COLO829 (cell line): ENCODE measurements around the gene SPDYE17.
"Not testable (repeated sequence)": the region's sequence is repeated elsewhere in the genome, so short reads cannot be mapped to it uniquely, and the experiment has no call there.

ENCODE experiments used
- DNase-seq: peaks from one replicate; pipeline ENCODE4 v3.0.0; 2012; ENCODE audit warnings: low spot score

The SPDYE17 gene

DNA sequence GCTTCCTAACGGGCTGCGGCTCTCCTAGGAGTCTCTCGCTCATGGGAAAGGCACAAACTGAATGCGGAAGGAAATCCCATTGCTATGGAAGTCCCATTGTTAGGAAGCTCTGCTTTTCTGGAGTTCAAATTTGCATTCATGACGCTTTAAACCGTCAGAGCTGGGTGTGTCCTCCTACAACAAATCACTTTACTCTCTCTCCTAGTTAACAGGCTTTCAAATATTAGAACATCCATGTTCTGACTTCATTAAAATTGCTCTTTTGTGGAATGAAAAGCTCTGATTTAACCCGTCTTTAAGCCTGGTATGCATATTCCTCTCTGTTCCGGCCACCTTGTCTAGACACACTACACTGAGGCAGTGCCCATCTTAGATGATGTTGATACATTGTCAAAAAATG, at the start of gene SPDYE17:
Gene SPDYE17, minus strand, starts transcription at position 101 of the 400 bp plus-strand sequence. CDS start 1,791 bp downstream, outside the sequence.
- DNase-seq: not testable (repeated sequence)

DNA sequence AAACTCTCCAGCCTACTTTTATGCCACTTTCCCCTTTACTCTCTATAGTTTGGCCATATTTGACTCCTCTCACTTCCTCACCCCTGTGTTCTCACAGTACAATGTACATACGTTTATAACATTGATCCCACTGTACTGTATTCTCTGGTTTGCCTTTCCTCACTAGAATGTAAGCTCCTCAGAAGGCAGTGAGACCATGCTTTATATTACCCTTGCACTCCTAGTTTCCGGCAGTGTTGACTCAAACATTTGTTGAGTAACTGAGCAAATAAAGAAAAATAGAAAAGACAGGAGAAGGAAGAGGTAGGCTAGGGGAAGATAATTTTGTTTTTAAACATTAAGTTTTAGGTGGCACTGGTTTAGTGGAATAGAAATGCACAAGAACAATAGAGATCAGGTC, 48.1 kb upstream of the SPDYE17 start:
- DNase-seq: not testable (repeated sequence)

DNA sequence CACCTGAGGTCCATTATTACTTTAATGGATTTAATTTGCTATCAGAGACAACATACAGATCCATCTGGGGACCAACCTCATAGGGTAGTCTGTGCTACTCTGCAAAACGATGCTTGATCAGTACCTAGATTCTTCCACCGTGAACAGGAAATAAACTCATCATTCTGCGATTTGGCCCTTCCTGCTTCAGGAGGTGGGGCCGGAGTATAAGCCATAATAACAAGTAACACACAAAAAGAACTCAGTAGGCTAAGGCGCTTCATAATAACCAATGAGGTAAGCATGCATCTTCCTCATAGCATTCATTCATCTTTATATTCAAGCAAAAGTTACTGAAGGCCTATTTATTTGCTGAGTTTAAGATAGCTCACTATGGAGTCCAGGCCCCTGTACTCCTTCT, 47.5 kb upstream of the SPDYE17 start:
- not testable (repeated sequence) for DNase-seq

DNA sequence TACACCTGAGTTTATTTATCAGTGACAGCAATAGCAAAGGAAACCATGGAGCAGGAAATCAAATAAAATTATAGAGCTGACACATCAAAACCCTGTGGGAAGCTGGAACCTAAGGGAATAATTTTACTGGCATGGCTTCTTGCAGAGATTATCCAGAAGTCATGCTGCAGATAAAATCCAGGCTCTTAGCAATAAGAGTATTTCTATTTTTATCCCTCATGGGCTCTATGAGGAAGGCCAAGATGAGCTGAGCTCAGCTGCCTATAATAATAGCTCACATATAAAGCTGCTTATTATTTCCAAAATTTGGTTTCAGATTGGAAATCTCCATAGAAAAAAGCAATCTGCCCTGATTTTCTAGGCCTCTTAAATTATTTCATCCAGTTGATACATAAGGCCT, 47.0 kb upstream of the SPDYE17 start:
- DNase-seq: not testable (repeated sequence)

- not testable (repeated sequence) for DNase-seq
These were observed 44.9 kb upstream of the SPDYE17 start for GRCh38 chr7:77077060-77077459.

DNA sequence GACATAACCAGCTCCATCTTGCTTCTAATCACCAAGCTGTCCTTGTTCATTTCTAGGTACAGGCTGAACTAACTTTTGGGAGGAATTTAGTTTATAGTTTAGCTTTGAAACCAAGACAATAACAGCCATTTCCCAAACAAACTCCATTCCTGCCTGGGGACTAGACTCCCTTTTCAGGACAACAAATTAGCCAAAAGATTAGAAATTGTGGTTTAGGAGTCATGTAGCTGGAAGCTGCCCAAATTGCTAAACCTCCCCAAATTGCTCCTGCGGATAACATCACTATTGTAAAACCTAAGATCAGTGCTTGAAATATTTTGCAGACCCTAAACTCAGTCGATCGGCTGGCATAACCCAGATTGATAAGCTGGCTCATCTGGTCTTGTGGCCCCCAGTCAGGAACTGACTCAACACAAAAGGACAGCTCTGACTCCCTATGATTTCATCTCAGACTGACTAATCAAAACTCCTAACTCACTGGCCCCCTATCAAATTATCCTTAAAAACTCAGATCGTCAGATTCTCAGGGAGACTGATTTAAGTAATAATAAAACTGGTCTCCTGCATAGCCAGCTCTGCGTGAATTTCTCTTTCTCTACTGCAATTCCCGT, 42.7 kb upstream of the SPDYE17 start:
- DNase-seq: not testable (repeated sequence)

DNA sequence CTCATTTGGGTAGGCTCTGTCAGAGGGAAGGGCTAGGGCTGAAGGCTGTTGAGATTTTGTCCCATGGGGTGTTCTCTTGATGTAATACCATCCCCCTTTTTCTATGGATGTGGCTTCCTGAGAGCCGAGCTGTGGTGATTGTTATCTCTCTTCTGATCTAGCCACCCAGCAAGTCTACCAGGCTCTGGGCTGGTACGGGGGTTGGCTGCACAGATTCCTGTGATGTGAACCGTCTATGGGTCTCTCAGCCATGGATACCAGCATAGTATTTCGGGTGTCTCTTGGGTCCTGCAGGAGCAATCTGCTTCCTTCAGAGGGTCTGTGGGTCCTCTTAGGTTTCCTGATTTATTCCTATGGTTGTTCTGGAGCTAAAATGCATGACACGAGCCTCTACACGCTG, 38.9 kb upstream of the SPDYE17 start:
- DNase-seq: not testable (repeated sequence)

DNA sequence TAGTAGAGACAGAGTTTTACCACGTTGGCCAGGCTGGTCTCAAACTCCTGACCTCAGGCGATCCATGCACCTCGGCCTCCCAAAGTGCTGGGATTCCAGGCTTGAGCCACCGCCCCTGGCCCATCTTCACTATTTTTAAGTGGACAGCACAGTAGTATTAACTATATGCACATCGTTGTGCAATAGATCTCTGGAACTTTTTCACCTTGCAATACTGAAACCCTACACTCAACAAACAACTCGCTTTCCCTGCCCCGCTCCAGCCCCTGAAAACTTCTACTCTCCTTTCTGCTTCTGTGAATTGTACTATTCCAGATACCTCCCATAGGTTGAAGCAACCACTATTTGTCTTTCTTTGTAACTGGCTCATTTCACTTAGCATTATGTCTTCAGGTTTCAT, 33.7 kb upstream of the SPDYE17 start:
- not testable (repeated sequence) for DNase-seq

DNA sequence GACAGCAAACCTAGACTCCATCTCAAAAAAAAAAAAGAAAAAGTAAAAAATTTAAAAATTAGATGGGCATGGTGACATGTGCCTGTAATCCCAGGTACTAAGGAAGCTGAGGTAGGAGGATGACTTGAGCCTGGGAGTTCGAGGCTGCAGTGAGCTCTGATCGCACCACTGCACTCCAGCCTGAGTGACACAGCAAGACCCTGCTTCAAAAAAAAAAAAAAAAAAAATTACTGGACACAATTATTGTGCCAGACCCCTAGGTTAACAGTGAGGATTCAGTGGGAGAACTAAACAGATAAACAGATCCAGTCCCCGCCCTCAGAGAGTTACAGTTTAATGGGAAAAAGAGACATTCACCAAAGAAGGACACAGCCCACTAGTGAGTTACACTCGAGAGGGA, 31.6 kb upstream of the SPDYE17 start:
- not testable (repeated sequence) for DNase-seq

GRCh38 chr7:77062557-77062956, 30.4 kb upstream of the SPDYE17 start, which contains the start of gene SPDYE18:
SPDYE18 (minus strand) TSS chr7:77062558; CDS start chr7:77060512, 2,046 bp downstream.
- not testable (repeated sequence) for DNase-seq

- not testable (repeated sequence) for DNase-seq
These were observed 5.8 kb downstream of the SPDYE17 start for GRCh38 chr7:77026349-77026748.

GRCh38 chr7:77010074-77010680, 22.0 kb downstream of the SPDYE17 start:
- not testable (repeated sequence) for DNase-seq

- not testable (repeated sequence) for DNase-seq
These were observed 24.2 kb downstream of the SPDYE17 start for GRCh38 chr7:77008000-77008399.

GRCh38 chr7:77006127-77007110, 25.7 kb downstream of the SPDYE17 start:
- DNase-seq: not testable (repeated sequence)

- DNase-seq: not testable (repeated sequence)
These were observed 26.6 kb downstream of the SPDYE17 start for GRCh38 chr7:77005461-77006057.

DNA sequence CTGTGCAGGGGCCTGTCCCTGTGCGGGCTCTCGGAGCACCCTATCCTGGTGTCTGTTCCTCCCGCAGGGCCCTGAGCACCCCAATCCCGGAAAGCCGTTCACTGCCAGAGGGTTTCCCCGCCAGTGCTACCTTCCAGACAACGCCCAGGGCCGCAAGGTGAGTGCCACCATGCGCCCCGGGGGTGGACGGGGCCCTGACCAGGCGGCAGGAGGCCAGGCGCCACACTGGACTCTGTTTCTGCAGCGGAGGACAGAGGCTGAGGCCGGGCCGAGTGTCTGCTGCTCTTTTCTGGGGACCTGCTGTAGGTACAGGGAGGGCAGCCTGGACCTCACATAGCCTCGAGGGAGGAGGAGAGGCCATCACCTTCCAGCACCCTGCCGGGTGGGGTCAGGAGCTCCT, 28.0 kb downstream of the SPDYE17 start:
- DNase-seq: not testable (repeated sequence)

DNA sequence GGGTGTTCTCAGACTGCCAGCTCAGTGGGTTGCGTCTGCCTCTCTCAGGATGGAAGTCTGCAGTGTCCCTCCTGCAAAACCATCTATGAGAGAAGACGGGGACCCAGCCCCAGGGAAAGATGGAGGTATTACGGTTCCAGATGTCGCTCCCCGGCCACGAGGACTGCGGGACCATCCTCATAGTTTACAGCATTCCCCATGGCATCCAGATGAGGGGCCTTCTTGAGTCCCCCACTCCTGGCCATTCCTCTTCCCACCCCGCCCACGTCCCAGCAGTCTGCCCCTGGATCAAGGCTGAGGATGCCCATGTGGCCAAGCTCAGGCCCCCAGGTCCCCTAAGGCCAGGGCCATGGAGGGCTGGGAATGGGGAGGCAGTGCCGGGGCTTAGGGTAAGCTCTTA, 28.9 kb downstream of the SPDYE17 start:
- not testable (repeated sequence) for DNase-seq

- DNase-seq: not testable (repeated sequence)
These were observed 29.4 kb downstream of the SPDYE17 start for GRCh38 chr7:77002678-77003233.

DNA sequence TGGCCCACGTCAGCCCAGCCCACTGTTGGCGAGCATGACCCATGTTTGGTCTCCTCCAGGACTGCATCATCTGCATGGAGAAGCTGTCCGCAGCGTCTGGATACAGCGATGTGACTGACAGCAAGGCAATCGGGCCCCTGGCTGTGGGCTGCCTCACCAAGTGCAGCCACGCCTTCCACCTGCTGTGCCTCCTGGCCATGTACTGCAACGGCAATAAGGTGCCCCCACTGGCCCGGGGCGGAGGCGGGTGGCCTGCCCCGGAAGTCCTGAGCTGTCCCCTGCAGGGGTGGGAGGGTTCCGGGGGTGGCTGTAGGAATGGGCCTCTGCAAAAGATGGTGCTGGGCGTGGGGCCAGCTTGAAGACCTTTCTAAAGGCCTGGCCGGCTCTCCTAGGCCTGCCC, 30.1 kb downstream of the SPDYE17 start:
- DNase-seq: not testable (repeated sequence)

- not testable (repeated sequence) for DNase-seq
These were observed 32.6 kb downstream of the SPDYE17 start for GRCh38 chr7:76999474-77000107.
